ENCODE measurements around the gene EPHA3.

The EPHA3 gene

DNA sequence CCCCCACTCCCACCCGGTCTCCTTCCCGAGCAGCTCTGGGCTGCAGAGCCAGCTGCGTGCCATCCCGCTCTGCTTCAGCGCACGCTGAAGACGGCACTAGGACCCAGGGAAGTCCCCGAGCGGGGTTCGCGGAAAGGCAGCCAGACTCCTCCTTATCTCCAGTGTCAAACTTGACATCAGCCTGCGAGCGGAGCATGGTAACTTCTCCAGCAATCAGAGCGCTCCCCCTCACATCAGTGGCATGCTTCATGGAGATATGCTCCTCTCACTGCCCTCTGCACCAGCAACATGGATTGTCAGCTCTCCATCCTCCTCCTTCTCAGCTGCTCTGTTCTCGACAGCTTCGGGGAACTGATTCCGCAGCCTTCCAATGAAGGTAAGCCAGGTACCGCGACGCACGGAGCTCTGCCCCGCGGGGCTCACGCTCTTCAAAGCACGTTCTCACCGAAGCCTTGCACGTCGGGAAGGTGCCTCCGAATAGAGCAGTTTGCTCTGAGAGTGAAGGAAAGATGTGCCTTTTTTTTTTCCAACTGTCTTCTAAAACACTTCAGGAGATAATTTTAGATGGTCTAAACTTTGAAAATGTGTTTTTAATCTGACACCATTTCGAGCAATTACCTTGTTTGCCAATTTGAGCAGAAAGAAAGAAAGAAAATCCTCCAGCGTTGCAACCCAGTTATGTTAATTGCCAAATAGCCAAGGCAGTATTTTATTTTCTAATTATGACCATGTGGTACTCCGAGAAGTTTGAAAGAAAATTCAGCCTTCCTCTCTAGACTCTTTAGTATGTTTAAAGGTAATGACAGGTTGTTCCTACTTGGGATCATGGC, at the start of gene EPHA3:
EPHA3 (plus strand) TSS at position 161 of the 830 bp plus-strand sequence; CDS start at position 289, 128 bp downstream.
- Histone ChIP-seq H3K4me1 (ENCODE audit: insufficient read depth, low read length) (no peaks in the 10 kb centered on the region), H3K9ac (ENCODE audit: low read depth, low read length) (peak within 1 kb of the TSS; percentile 43), H3K9me3 (ENCODE audit: control insufficient read depth, insufficient read depth, low read length) (no peaks in the 10 kb centered on the region), H3K36me3 (ENCODE audit: insufficient read depth, low read length) (no peaks in the 10 kb centered on the region)

DNA sequence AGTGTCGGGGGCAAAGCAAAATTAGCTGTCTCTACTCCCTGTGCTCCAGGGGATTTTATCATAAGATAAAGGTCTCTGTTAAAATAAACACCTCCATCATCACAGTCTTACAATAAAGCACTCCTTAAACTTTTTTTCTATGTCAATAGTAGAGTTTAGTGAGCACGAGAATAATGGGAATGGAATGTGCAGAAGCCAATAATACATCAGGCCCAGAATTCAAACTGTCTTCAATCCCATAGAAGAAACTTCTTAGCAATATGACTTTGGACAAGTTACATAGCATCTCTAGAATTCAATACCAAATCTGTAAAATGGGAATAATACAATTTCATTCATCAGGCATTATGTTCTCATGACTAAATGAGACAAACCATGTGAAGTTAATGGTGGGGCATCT, 49.0 kb upstream of the EPHA3 start:
- no peaks in the 10 kb centered on the region for H3K4me1 ChIP-seq (ENCODE audit: insufficient read depth, low read length)
- H3K9ac ChIP-seq (ENCODE audit: low read depth, low read length) = no peak overlapping the region
- no peaks in the 10 kb centered on the region for H3K9me3 ChIP-seq (ENCODE audit: control insufficient read depth, insufficient read depth, low read length)
- H3K36me3 ChIP-seq (ENCODE audit: insufficient read depth, low read length) = no peaks in the 10 kb centered on the region

DNA sequence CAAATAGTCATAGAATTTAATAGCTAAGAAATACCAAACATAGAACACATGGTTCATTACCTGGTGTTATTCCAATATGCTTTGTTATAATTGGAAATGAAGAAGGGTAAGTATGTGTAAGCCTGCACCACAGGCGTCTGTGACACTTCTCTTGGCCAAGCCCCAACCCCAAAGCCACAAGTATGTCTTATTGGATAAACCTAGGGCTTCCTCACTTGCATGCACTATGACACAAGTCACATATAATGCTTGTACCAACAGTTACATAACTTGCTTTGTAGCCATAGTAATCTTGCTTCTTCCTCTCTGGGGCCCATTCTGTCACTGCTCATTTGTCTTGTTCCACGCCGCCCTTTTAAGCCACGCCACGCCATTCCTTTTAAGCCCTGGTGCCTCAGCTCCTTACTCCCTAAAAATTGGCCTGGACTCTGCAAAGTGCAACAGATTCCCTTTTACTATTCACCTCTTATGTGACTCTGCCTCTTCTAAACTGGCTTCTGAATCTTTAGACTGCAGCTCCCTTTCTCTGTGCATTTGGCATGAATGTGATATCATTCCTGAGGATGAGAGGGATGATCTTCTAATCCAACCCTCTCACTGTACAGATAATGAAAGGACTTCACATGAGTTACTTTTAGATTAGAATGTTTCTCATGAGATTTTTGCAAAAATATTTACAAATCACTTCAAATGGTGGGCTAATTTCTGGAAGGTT, 48.1 kb upstream of the EPHA3 start:
- H3K9ac ChIP-seq (ENCODE audit: low read depth, low read length) = no peak overlapping the region
- H3K4me1 ChIP-seq (ENCODE audit: insufficient read depth, low read length) = no peaks in the 10 kb centered on the region
- no peaks in the 10 kb centered on the region for H3K36me3 ChIP-seq (ENCODE audit: insufficient read depth, low read length)
- no peaks in the 10 kb centered on the region for H3K9me3 ChIP-seq (ENCODE audit: control insufficient read depth, insufficient read depth, low read length)

DNA sequence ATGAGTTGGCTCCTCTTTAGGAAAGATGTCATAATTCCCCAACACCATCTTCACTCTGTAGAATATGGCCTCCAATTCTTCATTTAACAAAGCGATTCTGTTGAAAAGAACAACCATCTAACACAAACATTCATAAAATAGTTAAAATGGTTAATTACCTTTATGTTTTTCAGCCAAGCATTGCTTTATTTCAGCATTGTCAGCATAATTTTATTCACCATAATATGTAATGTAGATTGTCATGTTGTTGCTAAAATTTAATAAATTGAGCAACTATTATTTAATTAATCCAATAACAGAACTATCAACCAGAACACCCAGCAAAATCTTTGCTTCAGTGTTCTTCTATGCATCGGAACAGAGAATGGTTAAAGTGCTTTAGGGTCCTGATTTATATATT, 46.2 kb upstream of the EPHA3 start:
- Histone ChIP-seq H3K9ac (ENCODE audit: low read depth, low read length) (no peak overlapping the region), H3K9me3 (ENCODE audit: control insufficient read depth, insufficient read depth, low read length) (no peaks in the 10 kb centered on the region), H3K4me1 (ENCODE audit: insufficient read depth, low read length) (no peaks in the 10 kb centered on the region), H3K36me3 (ENCODE audit: insufficient read depth, low read length) (no peaks in the 10 kb centered on the region)

DNA sequence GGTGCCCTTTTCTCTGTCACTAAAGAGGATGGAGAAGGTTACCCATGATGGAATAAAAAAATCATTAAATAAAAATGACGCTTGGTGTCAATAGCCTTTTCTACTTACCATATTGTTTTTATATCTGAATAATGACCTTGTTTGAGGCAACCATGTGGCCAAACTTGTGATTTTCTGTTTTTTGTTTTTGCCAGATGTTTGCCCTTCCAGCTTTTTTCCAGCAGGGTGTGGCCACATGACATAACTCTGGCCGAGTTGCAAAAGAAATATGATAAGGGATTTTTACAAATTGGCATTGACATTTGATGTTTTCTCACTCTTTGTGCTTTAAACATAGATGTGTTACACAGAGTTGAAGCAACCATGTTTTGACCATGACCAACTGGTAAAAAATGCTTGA, 39.7 kb upstream of the EPHA3 start:
- H3K9me3 ChIP-seq (ENCODE audit: control insufficient read depth, insufficient read depth, low read length) = no peaks in the 10 kb centered on the region
- H3K4me1 ChIP-seq (ENCODE audit: insufficient read depth, low read length) = no peaks in the 10 kb centered on the region
- no peak overlapping the region for H3K9ac ChIP-seq (ENCODE audit: low read depth, low read length)
- H3K36me3 ChIP-seq (ENCODE audit: insufficient read depth, low read length) = no peaks in the 10 kb centered on the region

DNA sequence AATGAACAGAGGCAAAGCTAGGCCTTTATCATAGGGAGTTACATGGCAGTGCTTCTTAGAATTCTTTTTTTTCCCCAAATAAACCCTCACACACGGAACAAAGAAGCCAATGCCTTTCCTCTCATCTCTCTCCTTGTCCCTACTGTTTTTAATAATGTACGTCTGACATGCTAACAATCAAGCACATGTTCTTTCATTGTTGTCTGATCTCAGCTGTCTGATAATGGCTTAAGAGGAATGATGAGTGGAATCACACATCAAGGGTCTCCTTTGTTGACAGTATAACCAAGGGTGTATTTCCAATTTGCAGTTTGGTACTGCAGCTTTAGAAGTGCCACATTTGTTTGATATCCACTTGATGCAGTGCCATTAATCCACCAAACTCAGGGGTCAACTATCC, 34.8 kb upstream of the EPHA3 start:
- Histone ChIP-seq H3K9ac (ENCODE audit: low read depth, low read length) (no peak overlapping the region), H3K9me3 (ENCODE audit: control insufficient read depth, insufficient read depth, low read length) (no peaks in the 10 kb centered on the region; the same call in 1 of the 2 replicates), H3K36me3 (ENCODE audit: insufficient read depth, low read length) (no peaks in the 10 kb centered on the region), H3K4me1 (ENCODE audit: insufficient read depth, low read length) (no peaks in the 10 kb centered on the region)

DNA sequence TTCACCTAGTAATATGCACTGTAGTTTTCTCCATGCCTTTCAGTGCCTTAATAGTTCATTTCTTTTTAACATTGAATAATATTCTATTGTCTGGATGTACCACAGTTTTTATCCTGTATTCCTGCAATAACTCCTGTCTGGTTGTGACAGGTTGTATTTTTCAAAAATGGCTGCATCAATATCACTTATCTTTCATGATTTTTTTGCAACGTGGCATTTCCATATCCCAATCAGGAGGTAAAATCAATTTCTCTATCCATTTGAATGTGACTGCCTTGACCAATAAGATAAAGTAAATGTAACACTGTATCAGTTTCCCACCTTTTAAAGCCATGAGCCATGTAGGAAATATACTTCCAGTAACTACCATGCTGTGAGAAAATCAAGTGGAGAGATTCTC, 27.5 kb upstream of the EPHA3 start:
- H3K9ac ChIP-seq (ENCODE audit: low read depth, low read length) = no peak overlapping the region
- H3K36me3 ChIP-seq (ENCODE audit: insufficient read depth, low read length) = no peaks in the 10 kb centered on the region
- H3K4me1 ChIP-seq (ENCODE audit: insufficient read depth, low read length) = no peaks in the 10 kb centered on the region
- no peaks in the 10 kb centered on the region; the same call in 1 of the 2 replicates for H3K9me3 ChIP-seq (ENCODE audit: control insufficient read depth, insufficient read depth, low read length)

DNA sequence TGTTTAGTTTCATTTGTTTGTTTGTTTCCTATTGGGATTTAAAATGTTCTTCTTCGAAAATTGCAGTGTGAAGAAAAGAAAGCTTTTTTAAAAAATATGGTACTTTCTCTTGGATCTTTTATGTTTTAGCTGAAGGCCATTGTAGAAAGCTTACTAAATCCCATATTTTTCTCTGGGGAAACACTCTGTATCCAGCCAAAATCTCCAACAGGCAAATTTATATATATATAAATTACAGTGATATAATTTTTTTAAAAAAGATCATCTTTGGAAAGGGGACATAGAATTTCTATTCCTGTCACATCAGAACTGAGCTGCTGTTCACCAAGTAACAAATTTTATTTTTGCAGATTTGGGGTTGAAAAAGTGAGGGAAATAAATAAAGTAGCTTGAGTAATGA, 19.6 kb upstream of the EPHA3 start:
- Histone ChIP-seq H3K9me3 (ENCODE audit: control insufficient read depth, insufficient read depth, low read length) (no peaks in the 10 kb centered on the region), H3K36me3 (ENCODE audit: insufficient read depth, low read length) (no peaks in the 10 kb centered on the region), H3K9ac (ENCODE audit: low read depth, low read length) (no peak overlapping the region), H3K4me1 (ENCODE audit: insufficient read depth, low read length) (no peaks in the 10 kb centered on the region)

DNA sequence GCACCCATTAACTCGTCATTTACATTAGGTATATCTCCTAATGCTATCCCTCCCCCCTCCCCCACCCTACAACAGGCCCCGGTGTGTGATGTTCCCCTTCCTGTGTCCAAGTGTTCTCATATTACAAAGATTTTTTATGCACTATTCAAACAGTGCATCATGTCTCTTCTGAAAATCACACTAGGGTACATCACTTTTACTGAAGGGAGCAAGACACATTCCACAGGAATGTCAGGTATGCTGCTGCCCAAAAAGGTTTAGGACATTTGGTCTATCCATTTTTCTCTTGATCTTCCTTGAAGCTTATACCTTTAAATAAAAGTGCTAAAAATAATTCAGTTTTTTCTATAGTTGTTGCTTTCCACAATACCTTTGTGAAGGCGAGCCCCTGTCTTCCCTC, 9.2 kb upstream of the EPHA3 start:
- no peaks in the 10 kb centered on the region for H3K4me1 ChIP-seq (ENCODE audit: insufficient read depth, low read length)
- H3K9ac ChIP-seq (ENCODE audit: low read depth, low read length) = no peak overlapping the region
- no peaks in the 10 kb centered on the region for H3K36me3 ChIP-seq (ENCODE audit: insufficient read depth, low read length)
- H3K9me3 ChIP-seq (ENCODE audit: control insufficient read depth, insufficient read depth, low read length) = no peaks in the 10 kb centered on the region

DNA sequence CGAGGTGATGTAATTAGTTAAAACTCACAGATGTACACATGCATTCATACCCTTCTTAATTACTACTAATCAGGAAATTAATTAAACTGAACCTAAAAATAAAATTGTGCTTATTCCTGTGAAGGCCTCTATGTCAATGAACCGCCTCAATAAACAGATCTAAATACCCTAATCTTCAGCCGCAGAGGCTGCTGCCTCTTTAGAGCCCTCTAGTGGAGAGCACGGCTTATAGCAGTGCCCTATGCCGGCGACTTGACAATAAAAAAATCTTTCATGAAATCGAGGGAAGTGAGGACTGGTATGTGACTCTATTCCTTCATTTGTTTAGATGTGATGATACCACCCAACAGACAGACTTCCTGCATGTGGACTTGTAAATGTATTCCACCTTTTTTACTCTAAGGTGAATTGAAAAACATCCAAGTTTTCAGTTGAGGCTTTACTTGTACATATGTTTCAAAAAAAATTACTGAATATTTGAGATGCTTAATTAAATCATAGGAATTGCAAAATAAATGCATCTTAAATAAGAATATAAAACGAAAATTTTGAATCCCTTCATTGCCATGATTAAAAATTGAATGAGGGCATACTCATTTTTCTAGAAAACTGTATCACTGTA, 8.3 kb upstream of the EPHA3 start:
- H3K9ac ChIP-seq (ENCODE audit: low read depth, low read length) = no peak overlapping the region

DNA sequence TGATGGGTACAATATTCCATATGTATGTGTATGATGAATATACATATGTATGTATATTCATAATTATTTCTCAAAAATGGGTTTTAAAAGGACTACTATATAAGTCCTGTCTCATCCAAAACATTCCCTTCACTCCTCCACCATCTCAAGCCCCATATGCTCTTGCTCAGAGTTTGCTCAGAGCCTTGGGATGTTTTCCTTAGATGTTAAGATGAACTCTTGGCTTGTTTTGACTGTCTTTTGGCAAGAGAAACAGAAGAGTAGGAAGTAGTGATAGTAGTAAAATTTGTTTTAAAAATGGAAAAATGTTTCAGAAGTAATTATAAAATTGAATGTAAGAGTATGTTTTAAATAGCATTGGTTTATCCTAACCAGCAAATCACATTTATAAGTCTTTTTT, 6.2 kb upstream of the EPHA3 start:
- no peaks in the 10 kb centered on the region for H3K9me3 ChIP-seq (ENCODE audit: control insufficient read depth, insufficient read depth, low read length)
- no peaks in the 10 kb centered on the region for H3K4me1 ChIP-seq (ENCODE audit: insufficient read depth, low read length)
- no peak overlapping the region for H3K9ac ChIP-seq (ENCODE audit: low read depth, low read length)
- no peaks in the 10 kb centered on the region for H3K36me3 ChIP-seq (ENCODE audit: insufficient read depth, low read length)

More for the DNA sequence above, 8.3 kb upstream of the EPHA3 start:
- Histone ChIP-seq H3K36me3 (ENCODE audit: insufficient read depth, low read length) (no peaks in the 10 kb centered on the region), H3K4me1 (ENCODE audit: insufficient read depth, low read length) (no peaks in the 10 kb centered on the region), H3K9me3 (ENCODE audit: control insufficient read depth, insufficient read depth, low read length) (no peaks in the 10 kb centered on the region)

DNA sequence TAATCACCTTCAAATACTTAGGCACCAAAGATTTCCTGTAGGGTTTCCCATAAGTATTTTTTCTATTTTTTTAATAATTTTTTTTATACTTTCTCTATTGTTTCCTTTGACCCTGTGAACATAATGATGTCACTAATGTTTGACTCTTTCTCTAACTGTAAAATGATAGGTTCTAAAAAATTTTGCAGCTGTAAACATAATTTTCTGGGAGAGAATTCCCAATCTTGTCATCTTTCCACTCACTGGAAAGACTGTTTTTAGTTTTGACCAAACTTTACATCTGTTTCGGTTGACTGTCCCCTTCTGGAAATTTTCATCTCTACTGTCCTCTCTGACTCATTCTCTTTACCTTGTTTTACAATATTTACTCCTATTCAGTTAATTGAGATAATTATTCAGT, 5.5 kb upstream of the EPHA3 start:
- Histone ChIP-seq H3K36me3 (ENCODE audit: insufficient read depth, low read length) (no peaks in the 10 kb centered on the region), H3K9ac (ENCODE audit: low read depth, low read length) (no peak overlapping the region), H3K9me3 (ENCODE audit: control insufficient read depth, insufficient read depth, low read length) (no peaks in the 10 kb centered on the region), H3K4me1 (ENCODE audit: insufficient read depth, low read length) (no peaks in the 10 kb centered on the region)

DNA sequence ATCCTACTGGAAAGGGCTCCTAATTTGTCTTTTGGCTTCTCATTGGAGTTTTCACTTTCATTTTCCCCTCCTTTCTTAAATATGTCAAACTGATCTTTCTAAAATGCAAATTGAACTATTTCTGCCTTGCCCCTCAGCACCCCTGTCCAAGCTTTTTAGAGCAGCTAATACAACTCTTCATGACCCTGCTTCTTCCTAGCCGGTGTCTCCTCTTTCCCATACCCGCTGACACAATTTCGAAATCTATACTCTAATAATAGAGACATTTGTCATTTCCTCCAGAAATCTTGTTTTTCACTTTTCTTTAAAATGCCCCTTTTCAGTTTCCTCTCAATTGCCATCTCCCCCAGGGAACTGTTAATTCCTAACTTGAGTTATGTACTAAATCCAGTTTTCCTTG, 2.9 kb upstream of the EPHA3 start:
- no peaks in the 10 kb centered on the region for H3K4me1 ChIP-seq (ENCODE audit: insufficient read depth, low read length)
- H3K9me3 ChIP-seq (ENCODE audit: control insufficient read depth, insufficient read depth, low read length) = no peaks in the 10 kb centered on the region
- no peak overlapping the region for H3K9ac ChIP-seq (ENCODE audit: low read depth, low read length)
- no peaks in the 10 kb centered on the region for H3K36me3 ChIP-seq (ENCODE audit: insufficient read depth, low read length)

DNA sequence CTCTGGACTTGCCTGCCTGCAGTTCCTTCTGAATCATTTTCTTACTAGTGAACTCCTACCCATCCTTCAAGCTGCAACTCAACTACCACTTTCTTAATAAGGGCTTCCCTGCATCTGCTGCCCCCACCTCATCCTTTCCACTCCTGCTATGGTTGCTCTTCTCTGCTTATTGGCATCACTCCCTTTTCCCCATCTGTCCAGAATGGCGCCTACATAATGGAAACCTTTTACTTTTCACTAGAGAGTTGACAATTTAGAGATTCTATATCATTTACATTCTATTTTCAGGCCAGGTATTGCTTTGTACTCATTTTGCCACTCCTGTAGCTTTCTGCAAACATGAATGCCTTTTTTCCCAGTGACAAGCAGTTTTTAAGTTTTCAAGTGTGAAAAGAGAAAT, 1.9 kb upstream of the EPHA3 start:
- Histone ChIP-seq H3K4me1 (ENCODE audit: insufficient read depth, low read length) (no peaks in the 10 kb centered on the region), H3K9ac (ENCODE audit: low read depth, low read length) (no peak overlapping the region), H3K36me3 (ENCODE audit: insufficient read depth, low read length) (no peaks in the 10 kb centered on the region), H3K9me3 (ENCODE audit: control insufficient read depth, insufficient read depth, low read length) (no peaks in the 10 kb centered on the region)

DNA sequence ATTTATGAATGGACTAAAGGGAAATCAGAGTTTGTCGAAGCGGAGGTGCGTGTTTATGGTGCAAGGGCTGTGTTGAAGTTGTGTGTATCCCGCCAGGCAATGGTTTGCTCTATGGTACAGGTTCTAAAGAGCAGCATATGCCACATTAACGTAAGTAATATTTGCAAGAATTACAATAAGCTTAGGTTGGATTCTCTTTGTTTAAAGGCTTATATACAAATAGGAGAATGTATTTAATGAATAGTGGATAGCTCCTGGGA, 800 bp downstream of the EPHA3 start:
- peak overlapping the region; percentile 43; the same call in 1 of the 2 replicates for H3K9ac ChIP-seq (ENCODE audit: low read depth, low read length)
- H3K9me3 ChIP-seq (ENCODE audit: control insufficient read depth, insufficient read depth, low read length) = no peaks in the 10 kb centered on the region
- no peaks in the 10 kb centered on the region for H3K36me3 ChIP-seq (ENCODE audit: insufficient read depth, low read length)
- H3K4me1 ChIP-seq (ENCODE audit: insufficient read depth, low read length) = no peaks in the 10 kb centered on the region

All from ES-I3 (cell line).